Activated T-cell treated with anti-CD3 and anti-CD28 coated beads for 1 hour (primary cell): Measurements from ENCODE around the gene HUNK.

Experiments used
- DNase-seq: peaks from one replicate; pipeline ENCODE4 v3.0.0-alpha.2; 2020; ENCODE audit warnings: low read depth

Gene HUNK

DNA sequence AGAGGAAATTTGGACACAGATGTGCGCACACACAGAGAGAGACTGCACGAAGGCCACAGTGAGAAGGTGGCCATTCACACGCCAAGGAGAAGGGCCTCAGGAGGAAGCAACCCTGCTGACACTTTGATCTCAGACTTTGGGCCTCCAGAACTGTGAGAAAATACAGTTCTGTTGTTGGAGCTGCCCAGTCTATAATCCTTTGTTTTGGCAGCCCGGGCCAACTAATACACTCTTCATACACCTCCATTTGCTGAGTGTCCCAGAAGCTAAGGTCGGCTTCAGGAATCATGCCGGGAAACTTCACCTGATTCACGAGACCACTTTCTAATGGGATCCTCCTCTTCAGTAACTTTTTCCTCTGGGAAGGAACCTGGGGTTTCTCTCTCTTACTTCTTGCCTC, 23.2 kb downstream of the HUNK start:
- DNase-seq = no peak

DNA sequence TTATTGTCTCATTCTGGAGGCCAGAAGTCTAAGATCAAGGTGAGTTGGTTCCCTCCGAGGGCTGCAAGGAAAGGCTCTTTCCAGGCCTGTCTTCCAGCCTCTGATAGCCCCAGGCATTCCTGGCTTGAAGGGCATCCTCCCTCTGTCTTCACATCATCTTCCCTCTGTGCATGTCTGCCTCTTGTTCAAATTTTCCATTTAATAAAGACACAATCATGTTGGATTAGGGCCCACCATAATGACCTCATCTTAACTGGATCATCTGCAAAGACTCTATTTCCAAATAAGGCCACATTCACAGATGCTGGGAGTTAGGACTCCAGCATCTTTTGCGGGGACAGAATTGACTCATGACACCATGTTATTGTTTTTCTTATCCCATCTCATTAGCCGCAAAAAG, 24.5 kb downstream of the HUNK start:
- no peak for DNase-seq

DNA sequence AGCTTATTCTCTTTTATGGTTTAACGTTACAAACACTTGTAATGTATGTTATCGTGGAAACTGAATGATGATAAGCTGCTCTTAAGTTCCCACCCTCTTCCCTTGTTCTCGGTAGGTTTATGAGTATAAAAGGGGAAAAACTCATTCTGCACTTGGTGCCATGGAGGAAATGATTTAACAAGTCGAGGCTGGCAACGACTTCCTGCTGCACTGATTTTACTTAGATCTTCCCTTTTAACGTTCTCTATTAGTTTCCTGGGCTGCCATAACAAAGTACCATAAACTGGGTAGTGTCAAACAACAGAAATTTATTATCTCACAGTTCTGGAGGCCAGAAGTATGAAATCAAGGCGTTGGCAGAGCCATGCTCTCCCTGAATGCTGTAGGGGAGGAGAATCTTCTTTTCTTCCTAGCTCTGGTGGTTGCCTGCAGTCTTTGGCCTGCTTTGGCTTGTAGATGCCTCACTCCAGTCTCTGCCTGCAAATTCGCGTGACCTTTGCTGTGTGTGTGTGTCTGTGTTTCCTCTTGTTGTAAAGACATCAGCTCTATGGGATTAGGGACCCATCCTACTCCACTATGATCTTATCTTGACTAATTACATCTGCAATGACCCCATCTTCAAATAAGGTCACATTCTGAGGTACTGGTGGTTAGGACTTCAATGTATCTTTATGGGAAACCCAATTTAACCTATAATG, 26.3 kb downstream of the HUNK start:
- DNase-seq = no peak

DNA sequence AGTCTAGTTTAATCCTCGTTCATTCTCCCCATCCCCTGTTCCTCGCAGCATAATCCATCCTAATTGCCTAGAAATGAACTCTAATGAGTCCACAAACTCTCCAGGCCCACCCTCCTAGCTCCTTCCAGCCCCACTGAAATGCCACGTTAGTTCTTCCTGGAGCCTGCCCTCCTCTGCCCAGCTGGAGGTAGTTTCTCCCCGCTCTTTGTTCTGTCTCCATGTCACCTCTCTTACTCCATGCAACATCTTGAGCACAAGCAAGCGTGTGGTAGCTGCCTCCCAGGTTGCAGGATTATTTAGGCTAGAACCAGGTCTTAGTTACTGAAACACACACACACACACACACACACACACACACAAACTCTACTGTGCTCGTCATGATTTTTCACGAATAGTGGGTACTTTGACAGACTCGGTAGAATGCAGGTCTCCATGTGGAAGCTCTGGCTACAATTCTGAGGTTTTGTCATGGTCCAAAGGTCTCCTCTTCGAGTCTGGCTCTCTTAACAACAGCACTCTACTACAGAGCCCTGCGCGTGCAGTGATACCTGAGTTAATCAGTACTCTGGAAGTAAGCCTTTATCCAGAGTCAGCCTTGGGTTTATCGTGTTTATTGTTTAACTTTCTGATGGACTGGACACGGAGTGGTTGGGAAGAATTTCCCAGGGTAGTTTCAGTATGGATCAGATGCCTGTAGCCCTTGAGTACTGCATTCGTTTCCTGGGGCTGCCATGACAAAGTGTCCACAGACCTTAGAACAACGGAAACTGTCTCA, 27.5 kb downstream of the HUNK start:
- no peak for DNase-seq

DNA sequence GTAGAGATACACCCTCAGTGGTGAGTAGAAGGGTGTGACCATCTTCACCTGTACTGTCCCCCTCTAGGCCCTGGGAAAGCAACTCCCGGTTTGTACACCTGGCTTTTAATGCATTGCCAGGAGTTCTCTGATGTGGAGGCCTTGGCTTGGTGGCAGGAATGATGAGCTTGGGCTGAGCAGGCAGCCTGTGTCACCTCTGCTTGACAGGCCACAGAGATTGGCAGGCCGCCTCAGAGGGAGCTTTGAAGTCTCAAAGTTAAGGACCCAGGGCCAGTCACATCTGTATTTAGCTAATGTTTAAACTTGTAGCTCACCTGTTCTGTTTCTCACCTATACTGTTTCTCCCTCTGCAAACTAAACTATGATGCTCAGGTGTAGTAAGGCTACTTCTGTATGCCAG, 28.5 kb downstream of the HUNK start:
- DNase-seq = no peak

DNA sequence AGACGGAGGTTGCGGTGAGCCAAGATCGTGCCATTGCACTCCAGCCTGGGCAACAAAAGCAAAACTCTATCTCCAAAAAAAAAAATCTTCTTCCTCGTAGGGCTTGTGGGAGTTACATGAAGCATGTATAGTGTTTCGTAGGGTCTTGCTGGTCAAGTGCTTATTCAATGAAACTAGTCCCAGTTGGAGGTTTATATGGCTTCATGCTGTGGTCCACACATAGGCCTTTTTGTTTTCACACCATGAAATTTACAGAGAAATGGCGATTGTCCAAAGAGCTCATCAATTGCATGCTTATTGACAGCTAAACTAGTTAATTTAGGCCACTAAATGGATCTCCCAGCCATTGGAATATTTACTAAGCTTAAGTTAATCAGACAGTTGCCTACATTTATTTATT, 29.6 kb downstream of the HUNK start:
- DNase-seq = no peak

DNA sequence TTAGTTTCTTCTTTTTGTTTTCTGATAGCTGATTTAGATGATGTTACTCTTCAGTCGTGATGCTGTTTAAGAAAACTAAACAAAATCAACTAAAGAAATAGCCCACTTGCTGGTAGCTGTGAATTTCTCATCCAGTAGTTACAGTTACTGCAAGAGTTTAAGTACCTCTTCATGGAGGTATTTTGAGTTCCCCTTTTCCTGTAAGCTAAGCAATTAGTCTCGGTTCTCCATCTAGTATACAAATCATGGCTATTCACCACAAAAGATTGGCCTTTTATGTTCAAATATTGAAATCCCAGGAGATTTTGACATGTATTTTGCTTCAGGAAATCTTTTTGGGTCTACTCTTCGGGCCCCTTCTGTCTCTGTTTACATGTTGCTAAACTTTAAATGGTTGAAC, 31.1 kb downstream of the HUNK start:
- no peak for DNase-seq

DNA sequence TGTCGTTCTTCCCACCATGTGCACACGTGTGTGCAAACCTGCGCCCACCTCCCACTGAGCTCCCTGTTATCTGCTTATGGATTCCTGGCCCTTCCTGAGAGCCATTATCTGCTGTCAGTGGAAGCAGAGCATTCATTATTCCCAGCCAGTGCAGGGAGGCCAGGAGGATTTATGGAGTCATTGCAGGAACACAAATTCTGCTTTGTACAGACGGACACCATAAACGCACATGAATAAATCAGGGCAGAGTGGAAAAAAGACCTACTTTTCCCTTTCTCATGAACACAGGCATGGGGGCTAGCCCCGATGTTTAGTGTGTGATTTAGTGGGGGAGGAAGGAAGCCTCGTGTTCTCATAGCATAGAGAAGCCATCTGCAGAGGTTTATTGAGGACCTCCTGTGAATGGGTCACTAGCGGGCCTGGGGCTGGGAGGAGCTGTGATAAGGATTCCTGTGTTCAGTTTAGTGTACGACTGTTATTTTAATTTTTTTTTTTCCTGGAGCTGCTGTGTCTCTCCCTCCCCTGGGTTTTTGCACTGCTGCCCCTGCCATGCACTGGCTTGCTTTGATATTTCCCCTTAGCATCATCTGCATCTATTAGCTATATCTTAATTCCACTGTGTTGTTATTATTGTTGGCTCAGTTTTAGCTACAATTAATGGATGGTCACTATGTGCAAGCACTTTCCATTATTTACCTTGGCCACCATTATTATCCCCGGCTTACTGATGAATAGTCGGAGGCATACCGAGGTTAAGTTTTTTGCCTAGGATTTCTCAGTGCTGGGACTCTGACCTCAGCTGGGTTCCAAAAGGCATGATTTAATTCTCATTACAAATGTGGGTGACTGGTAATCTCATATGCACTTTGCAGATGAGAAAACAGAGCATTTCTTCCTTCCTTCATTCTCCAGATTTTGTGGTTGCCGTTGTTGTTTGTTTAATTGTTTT, 33.0 kb downstream of the HUNK start:
- DNase-seq = no peak

DNA sequence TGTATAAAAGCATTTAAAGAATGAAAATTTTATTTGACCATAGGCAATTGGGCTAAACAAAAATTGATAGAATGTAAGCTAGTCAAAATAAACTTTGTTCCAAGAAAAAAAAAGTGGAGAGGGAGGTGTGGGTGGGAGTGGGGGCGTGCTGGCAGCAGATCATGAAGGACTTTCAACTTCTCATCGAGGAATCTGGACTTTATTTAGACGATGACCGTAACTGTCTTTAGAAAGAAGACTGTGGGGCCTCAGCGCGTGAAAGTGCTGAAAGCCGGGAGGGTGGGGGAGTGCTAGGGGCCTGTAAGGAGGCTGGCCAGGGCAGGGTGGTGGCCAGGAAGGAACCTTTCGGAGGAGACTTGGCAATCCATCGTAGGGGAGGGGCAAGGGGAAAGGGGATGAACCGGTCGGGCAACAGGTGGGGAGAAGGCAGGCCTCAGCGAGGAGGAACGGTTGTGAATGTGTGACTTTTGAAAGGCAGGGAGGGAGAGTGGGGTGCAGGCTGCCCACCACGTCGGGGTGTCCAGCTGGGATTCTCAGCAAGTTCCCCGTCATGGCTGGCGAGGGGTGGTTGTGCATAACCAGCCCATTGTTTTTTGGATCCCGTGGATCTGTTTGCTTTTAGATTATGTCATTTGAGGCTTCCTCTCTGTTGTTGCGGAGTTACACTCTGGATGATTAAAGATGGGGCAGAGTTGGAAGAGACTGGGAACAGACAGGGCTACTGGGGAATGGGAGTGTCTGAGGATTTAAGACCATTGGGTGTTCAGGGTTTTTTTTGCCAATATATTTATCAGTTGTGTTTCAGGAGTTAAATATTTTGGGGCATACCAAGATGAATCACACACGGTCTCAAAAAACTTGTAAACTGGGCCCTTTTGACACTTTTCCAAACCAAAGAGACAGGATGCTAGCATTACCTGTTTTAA, 35.5 kb downstream of the HUNK start:
- no peak for DNase-seq

DNA sequence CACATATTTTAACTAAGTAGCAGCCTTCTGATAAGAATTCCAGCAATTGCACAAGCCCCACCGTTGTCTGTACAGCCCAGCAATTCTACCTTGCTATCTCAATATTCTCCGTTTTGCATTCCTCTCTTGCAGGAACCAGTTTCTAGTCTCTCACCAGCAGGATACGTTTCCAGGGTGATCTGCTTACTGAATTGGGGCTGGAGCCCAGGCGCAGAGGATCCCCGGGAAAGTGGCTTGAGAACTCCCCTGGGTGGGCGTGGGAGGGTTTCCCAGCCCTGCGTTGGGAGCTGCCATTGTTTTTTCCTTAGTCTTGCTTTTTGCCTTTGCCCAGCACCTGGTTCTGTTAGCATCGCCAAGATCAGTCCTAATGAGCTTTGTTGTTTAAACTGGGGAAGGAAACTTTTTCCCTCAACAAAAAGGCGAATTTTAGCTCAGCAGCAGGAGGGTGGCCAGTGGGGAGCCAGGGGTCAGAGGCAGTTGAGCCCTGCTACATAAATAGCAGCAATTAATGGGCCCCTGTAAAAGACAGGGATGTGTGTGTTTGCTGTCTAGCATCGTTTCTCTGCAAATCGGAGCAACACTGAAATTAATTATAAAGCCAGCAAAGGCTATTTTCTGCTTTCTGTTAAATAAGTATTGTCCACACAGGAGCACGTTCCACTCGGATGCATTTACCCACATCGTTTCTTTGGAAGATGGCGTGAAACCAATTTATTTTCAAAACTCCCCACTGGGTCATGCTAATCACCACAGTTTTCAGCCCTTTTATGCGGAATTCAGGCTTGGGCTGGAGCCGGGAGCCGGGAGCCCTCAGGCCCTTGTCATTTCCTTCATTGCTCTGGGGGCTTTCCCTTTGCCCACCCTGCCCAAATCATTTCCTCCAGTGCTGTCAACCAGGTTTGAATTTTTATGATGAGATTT, 36.6 kb downstream of the HUNK start:
- DNase-seq = no peak

DNA sequence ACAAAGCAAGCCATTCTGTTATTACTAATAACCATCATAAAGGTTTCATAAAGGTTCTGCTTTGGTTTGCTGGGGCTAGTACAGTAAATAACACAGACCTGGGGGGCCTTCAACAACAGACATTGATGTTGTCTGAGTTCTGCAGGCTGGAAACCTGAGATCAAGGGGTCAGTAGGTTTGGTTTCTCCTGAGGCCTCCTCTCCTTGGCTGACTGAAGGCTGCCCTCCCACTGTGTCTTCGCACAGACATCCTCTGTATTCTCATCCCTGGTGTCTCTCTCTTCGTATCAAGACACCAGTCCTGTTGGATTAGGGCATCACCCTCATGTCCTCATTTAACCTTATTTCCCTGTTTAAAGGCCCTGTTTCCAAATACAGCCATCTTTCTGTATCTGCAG, 37.3 kb downstream of the HUNK start:
- no peak for DNase-seq

DNA sequence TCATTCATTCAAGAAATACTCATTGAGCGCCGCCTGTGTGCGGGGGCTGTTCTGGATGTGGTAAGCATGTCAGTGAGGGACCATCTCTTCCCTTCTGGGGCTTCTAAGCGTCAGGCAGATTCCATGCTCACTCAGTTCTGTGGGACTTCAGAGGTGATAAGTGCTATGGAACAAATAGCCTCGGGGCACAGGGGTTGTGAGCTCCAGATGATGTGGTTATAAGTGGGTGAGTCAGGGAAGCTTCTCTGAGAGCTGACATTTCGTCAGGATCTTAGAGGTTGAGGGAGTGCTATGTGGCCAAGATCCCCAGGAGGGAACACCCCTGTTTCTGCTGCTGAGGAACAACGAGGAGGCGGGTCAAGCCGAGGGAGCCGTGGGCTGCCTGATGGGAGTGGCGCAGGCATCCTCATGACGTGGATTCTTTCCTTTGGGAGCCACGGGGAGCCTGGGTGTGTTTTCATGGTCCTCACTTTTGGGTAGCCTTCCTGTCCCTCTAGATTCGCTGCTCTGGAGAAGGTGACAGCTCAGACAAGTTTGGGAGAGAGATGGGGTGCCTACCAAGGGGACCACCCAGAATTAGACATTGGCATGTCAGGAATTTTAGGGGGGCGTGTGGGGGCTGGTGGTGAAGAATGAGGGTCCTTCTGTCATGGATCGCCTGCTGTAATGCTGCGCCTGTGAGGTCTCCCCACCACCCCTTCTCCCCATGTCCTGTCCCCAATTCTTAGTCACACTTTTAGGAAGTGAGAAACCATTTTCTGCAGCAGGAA, 38.5 kb downstream of the HUNK start:
- DNase-seq = no peak

DNA sequence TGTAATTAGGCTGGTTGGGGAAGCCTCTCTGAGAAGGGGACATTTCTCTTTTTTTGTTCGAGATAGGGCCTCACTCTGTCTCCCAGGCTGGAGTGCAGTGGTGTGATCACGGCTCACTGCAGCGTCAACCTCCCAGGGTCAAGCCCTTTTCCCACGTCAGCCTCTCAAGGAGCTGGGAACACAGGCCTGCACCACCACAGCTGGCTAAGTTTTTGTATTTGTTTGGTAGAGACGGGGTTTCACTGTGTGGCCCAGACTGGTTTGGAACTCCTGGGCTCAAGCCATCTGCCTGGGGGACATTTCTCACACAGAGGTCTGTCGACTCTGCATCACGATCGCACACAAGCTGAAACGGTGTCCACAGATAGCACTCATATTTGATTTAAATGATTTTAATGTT, 39.7 kb downstream of the HUNK start:
- no peak for DNase-seq

DNA sequence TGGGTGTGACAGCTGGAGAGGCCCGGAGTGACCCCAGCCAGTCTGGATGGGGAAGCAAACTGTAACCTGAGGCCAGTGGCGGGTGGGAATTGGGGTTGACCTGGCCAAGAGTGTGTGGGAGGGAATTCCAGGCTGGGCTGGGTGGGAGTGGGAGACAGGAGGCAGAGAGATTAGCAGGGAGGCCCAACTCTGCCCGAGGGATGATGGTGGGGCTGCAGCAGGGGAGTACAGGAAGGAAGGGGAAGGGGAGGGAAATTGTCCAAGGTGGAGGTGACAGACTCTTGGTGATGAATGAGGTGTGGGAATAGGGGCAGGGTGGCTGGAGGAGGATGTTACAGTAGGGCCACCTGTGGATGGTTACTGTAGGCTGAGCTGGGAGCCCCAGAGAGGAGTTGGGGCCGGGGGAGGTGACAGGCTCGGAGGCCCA, 40.4 kb downstream of the HUNK start:
- no peak for DNase-seq

DNA sequence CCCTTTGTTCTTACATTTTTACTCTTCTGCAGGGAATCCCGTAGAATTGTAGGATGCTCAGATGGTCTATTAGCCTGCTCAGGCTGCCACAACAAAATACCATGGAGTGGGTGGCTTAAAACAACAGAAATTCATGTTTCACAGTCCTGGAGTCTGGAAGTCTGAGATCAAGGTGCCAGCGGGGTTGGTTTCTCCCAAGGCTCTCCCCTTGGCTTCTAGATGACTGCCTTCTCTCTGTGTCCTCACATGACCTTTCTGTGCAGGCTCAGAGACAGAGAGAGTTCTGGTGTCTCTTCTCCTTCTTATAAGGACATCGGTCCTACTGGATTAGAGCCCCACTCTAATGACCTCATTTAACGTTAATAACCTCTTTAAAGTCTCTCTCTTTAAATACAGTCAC, 41.7 kb downstream of the HUNK start:
- no peak for DNase-seq

DNA sequence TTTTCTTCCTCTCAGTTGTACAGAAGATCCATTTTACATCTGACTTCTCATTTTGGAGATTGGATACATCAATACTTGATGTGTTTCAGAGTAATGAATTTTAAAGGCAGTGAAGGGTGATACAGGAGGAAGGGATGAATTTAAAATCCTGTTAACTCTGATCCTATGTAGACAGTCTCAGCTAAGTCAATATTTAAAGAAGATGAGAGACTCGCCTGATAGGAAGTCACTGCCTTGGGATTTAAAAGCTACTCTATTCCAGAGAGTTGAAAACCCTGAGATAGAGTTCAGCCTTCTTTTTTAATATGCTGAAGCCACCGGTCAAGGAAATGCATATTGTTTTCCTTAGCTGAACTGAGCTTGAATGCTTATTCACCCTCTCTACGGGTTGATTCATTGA, 42.7 kb downstream of the HUNK start:
- no peak for DNase-seq

DNA sequence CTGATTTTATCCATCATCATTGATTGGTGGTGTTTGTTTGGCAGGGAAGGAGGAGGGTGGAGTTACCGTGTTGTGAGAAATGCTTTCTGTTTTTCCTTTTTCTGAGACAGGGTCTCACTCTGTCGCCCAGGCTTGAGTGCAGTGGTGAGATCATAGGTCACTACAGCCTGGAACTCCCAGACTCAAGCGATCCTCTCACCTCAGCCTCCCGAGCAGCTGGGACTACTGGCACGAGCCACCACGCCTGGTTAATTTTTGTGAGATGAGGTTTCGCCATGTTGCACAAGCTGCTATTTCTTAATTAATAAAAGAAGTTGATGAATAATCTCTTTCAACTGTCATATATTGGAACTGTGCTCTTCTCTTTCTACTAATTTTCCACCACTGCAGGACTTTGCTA, 44.3 kb downstream of the HUNK start:
- no peak for DNase-seq

DNA sequence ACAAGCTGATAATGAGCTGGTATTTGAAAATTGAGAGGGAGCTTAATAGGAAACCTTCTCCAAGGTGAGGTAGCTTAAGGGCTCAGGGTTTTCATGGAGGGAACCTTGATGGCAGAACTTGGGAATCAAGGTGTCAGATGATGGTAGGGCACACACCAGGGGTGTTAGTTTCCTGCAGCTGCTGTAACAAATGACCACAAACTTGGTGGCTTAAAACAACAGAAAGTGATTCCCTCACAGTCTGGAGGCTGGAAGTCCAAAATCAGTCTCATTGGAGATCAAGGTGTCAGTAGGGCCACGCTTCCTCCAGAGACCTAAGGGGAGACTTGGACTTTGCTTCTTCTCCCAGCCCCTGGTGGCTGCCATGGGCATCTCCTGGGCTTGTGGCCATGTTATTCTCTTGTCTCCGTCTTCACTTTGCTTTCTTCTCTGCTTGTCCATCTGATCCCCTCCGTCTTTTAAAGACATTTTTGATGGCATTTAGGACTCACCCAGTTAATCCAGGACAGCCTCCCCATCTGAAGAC, 45.5 kb downstream of the HUNK start:
- no peak for DNase-seq

DNA sequence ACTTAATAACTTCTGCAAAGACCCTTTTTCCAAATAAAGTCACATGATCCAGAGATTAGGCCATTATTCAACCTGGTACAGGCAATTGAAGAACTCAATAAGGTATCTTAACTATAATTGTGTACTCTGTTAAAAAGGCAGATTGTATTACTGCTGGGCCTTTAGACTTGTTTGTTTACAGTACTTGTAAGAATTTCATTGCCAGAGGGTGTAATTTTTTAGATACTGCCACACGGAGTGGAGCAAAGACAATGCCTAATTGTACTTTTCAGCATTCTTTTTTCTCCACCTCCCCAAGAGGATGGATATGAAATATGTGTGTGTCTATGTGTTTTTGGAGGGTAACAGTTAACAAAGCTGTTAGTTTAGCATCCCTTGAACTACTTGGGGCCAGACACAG, 47.5 kb downstream of the HUNK start:
- no peak for DNase-seq

DNA sequence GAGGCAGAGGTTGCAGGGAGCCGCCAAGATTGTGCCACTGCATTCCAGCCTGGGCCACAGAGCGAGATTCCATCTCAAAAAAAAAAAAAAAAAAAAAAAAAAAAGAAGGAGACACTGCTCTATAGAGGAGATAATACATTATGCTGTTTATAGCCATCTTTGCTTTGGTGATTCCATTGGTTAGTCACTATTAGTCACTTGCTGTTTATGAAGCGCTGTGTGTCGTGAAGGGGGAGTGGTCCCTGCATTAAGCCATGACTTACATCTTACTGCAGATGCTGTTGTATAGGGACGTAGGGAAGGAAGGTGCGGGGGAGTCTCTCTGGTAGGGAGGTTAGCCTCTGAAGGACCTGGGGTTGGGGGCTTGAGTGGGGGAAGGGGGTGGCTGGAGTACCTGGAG, 48.3 kb downstream of the HUNK start:
- no peak for DNase-seq
